ENCODE data around the gene PRKCE.

PRKCE gene

DNA sequence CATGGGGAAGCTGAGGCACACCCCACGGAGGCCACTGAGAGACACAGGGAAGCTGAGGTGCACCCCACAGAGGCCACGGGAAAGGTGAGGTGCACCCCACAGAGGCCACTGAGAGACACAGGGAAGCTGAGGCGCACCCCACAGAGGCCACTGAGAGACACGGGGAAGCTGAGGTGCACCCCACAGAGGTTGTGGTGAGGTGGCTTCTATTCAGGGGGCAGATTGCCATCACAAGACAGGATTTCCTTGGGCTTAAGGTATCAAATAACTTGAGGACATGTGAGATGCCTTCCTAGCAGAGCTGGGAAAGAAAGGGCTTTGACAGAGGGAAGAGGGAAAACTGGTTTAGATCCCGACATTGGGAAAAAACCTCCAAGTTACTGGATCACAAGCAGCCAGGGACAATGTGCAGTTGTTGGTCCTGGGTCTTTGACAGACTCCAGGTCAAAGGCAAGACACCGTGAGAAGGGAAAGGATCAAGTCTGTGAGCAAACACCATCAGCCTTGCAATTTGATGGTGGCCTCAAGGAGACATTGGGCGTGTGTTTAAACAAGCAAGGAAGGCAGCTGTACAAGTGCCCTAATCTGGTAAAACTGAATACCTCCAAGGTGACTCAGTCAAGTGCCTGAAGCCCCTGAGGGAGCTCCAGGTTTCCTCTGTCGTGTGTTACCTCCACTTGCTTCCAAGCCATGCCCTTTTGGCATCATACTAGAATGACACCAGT, 512.5 kb downstream of the PRKCE start:
- DNase-seq = no peak

DNA sequence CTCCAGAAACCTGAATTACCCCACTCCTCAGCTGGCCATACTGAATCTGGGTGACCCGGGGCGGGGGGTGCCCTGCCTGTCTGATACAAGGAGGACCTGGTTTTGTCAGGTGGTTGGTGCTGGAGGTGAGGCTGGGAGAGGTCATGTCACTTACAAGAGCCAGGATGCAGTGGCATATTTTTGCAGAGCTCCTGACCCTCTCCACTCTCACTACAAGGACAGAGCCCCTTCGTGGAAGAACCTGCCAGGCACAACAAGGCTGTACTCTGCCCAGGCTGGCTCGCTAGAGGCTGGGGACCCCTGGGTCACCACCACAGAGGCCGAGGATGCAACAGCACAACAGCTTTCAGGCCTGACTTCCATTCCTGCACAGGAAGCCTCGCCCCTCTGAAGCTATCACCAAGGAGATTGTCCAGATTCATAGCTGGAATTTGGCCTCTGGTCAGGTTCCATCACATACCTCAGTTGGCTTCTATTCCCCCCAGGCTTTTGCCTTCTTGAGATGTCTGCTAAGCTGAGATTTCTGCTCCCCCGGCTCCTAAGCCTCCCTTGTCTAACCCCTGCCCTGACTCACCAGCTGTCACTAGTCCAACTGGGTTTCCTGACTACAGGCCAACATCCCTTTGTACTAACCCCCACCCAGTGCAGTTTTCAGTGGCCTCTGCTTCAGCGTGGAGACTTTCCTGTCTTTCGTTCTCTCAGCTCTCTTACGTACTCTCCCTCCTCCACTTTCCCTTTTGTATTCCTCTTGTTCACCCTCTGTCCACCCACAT, 513.2 kb downstream of the PRKCE start:
- DNase-seq = no peak

DNA sequence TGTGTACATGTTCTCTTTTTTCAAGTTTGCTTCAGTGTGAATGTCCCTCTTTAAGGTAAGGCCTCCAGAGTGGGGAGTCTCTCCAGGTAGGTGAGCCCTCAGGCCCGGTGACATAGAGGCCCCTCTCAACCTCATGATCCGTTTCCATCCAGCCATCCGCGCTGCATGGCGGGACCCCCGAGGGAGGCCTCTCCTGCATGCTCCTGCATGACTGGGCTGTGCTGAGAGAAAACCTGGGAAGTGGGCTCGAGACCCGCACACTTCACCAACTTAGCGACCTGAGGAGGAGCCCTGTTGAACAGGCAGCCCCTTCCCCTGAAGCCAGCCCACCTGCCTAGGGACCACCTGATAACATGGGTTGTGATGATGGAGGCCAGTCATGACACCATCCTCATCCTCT, 514.4 kb downstream of the PRKCE start:
- no peak for DNase-seq

DNA sequence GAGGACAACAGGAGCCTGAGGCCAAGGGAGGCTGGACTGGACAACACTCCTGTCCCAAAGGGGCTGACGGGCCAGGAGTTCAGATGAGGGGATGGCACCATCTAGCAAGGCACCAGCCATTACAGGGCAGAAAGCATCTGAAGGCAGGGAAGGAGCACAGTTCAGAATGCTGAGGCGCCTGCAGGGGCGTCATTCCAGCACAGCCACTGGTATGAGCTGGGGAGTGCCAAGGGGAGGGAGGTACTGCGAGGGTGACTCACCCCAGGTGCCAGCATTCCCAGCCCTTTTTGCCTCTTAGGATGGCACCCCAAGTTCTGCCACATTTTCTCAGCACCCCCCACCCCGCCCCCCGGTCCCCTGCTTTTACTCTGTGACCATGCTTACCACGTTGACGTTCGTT, 515.9 kb downstream of the PRKCE start:
- no peak for DNase-seq

DNA sequence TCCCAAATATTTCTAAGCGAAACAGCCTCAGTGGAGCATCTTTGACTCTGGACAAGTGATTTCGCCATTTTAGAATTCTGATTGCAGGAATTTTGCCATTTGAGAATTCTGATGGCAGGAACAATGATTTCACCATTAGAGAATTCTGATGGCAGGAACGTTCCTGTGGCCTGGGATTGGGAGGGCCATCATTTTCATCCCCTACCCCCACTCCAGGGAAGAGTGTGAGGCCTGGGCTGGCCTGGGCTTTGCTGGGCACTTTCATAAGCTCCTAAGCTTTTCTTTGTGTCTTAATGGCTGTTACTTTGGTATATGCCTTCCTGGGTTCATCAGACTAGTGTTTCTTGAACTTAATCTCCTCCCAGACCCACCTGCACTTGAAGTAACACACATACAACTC, 516.4 kb downstream of the PRKCE start:
- no peak for DNase-seq

DNA sequence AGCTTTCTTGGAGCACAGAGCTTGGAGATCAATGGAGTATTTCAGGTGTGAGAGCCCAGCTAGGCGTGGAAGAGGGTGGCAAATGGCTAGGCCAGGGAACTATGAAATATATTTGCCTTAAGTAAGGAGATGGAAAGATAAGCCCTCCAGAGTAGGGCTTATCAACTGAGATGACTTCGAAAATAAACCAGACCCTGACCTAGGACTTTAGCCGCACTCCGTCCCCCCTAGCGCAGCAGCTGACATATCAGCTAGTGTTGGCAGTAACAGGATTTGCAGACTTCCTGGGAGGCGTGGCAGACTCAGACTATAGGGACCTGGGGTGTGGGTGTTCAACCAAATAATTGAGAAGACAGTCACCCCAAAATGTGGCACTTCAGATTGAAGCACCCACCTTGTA, 518.0 kb downstream of the PRKCE start:
- DNase-seq = no peak

DNA sequence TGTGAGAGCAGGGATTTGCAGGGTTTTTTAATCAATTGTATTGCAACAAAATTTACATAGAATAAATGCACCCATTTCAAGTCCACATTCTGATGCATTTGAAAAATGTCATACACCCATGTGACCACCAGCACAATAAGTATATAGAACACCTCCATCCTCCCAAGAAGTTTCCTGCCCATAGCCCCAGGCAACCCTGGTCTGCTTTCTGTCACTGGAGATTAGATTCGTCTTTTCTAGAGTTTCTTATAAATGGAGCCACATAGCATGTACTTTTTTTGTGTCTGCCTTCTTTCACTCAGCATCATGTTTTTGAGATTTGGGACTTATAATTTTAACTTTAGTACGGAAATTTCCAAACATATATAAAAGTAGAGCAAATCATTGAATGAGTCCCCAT, 518.6 kb downstream of the PRKCE start:
- DNase-seq = no peak

DNA sequence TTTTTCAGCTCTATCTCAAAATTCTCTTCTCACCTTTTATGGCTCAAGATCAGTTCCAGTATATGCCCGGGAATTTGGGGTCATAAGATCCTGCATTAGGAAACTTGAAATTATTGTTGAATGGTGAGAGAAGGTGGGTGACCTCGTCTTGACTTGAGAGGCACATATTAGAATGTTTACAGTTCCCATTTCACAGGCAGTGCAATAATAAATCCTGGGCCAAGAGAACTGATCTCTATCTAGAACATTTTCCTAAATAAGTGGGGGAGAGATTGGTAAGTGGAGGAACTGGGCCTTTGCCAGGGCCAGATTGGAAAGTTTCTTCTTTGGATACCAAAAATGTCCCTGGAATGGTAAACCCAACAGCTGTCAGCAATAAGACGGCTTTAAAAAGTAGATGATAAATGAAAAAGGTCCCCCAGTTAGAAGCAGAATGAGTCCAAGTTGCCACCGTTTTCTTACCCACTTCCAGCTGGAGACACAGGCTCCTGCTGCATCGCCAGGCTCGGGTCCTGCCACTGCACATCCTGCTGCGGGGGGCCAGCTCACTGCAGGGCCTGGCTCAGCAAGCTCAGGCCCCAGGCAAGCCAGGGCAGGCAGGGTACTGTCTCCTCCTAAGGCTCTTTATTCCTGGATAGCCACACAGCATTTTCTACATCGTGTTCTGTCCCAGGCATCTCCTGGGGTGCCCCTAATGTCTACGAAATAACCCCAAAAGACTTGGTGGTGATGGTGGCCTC, 519.3 kb downstream of the PRKCE start:
- no peak for DNase-seq

DNA sequence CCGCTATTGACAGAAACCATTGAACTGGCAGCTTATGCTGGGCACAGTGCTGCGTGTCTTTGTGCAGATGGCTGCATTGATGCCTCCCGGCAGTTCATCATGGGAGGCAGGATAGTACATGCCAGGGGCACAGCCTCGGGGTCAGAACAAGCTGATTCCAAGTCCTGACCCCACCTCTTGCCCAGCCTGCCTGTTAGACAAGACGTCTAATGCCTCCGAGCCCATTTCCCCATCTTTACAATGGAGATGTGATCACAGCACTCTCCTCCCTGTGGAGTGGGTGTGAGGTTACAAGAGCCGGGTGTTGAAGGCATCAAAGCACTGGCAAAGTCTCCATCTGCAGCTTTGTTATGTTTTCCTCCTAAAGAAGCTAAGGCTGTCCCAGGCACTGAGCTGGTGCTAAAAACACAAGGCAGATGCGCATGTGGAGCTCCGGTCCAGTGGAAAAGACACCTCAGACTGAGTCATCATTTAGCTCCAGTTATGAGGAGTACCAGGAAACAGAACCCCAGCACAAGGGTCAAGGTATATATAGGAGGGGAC, 520.0 kb downstream of the PRKCE start:
- no peak for DNase-seq

DNA sequence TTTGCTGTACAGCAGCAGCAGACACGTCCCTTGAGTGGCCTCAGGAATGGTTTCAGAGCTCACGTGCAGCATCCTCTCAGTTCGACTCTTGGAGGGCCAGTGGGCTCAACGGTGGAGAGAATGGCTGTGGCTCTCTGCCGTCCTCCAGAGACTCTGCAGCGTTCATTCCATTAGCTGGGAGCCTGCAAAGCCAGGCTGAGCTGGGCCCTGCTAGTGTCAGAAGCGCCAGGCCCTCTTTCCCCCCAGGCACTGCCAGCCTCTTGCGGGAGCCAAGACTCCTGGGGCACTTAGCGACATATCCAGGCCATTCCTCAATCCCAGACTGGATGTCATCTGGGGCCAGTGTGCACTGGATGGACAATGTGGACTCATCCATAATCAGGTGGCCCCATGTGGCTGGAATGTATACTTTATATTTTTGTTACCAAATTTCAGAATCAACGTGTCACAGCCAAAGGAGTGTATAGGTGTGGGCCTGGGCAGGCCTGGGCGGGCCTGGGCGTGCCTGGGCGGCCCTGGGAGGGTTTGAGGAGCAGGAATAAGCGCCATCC, 520.6 kb downstream of the PRKCE start:
- DNase-seq = no peak

DNA sequence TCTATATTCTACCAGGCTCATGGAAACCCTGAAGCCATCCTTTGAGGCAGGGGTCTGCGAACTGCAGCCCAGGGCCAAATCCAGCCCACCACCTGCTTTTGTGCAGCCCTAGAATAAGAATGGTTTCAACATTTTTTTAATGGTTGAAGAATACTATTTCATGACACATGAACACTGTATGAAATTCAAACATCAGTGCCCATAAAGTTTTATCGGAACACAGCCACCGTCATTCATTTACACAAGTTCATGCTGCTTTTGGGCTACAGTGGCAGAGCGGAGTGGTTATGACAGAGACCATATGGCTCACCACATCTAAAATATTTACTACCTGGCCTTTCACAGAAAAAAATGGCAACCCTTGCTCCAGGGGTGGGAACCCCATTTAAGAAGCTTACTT, 521.6 kb downstream of the PRKCE start:
- DNase-seq = no peak

DNA sequence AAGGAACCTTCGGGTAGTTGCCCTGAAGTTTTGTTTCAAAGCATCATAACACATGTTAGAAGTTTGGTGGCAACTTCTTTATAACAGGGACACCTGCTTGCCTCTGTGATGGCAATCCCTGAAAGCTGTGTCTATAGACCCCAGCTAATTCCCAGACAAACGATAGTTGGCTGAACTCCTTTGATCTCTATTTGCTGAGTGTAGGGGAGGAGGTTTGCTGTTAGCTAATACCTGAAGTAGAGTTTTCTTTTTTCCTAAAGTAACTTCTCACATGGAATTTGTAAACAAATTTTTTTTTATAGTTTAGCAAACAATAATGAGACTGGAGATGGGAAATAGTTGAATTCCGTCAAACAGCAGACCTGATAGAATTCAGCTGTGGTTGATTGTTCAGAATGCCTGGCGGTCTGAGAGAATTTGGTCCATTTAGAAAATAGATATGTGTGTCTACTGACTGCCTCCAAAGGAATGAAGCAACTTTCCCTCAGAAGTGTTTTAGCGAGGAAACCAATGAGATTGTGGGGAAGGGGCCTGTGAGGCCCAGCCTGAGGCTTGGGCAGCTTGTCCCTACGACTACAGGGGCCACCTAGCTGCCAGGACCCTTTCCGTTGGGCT, 522.3 kb downstream of the PRKCE start:
- no peak for DNase-seq

DNA sequence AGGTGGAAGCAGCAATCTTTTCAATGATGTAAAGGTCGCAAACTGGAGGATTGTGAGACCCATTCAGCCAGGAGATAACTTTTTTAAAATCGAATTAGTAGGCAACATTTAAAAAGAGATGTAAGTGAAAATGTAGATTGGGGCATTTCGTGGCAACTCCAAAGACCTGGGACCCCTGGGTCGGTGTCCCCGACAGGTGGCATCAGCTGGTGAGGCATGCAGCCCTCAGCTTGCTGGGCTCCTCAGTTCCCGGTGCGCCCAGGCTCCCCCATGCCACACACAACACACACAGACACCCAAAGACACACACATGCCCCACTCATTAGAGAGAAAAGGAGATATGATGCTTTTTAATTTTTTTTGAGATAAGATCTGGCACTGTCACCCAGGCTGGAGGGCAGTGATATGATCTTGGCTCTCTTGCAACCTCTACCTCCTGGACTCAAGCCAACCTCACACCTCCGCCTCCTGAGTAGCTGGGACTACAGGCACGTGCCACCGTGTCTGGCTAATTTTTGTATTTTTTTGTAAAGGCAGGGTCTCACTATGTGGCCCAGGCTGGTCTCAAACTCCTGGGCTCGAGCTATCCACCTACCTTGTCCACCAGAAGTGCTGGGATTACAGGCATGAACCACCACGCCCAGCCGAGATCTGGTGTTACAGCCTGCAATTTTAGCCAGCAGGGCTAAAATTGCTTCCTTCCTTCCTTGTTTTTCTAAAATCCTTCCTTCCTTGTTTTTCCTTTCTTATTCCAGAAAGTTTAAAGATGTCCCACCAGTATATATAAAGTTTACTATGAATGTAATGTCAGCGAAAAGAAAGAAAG, 523.1 kb downstream of the PRKCE start:
- no peak for DNase-seq

DNA sequence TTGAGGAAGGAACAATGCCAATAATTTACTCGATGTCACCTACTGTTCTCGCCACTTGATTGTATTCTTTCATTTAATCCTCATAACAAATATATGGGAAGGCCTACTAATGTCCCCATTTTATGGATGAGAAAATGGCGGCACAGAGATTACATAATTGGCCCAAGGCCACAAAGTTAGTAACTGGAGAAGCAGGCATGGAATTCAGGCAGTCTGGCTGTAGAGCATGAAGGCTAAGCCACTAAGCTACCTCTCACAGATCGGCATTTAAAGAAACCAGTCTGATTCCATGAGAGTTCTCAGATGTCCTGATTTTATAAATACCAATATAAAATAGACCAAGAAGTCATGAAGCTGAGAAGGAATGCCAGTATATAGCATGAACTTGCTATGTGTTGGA, 523.9 kb downstream of the PRKCE start:
- DNase-seq = no peak

DNA sequence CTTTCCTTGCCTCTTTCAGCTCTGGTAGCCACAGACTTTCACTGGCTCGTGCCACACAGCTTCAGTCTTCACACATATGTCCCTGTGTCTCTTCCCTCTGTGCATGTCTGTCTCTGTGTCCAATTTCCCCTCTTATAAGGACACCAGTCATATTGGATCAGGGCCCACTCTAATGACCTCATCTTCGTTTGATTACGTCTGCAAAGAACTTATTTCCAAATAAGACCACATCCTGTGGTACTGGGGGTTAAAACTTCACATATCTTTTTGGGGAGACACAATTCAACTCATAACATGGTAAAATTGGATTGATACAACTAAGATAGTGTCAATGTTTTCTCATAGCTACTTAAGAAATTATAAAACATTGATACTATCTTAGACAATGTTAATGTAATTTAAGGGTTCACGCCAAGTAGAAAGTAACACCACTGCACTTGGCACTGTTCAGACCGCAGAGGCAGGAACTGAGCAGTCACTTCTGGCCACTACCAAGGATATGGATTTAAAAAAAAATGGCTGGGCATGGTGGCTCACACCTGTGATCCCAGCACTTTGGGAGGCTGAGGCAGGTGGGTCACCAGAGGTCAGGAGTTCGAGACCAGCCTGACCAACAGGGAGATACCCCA, 526.1 kb downstream of the PRKCE start:
- no peak for DNase-seq

DNA sequence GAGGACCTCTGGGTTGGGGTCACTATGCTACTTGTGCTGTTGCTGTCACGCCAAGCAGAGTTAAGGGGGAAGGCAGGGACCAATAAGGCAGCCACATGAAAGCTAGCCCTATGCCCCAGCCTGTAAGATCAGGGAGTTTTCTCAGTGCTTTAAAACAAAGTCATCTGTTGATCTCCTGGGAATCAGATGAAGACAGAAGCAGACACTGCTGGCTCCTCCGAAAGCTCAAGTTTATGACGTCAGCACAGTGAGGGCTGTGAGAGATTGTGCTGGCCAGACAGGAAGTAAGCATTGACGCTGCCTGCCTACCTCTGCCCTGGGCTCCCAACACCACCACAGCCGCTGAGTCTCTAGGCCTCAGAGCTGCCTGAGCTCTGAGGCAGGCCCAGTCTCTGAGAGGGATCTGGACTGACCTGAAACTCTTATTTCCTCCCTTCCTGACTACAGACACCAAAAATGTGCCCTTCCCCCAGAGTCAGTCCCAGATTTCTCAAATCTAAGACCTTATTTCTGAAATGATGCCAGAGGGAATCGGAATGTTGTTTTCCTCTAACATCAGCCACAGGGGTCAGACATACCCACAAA, 527.7 kb downstream of the PRKCE start:
- DNase-seq = peak in 1 of 2 experiments; percentile 53

DNA sequence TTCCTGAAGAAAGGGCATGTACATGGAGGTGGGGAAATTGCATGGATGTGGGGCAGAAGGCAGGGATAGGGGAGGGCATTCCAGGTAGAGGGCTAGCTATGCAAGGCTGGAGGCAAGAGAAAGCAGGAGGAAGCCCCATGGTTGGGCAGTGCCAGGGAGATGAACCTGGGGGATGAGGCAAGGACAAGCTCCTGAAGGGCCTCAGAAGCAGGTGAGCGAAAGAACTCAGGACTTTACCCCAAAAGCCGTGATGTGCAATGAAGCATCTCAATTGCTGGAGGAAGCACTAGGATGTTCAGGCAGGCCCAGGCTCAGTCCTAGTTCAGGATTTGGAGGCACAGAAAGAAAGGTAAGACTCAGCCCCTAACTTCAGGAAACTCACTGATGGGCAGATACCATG, 528.7 kb downstream of the PRKCE start:
- DNase-seq = no peak

DNA sequence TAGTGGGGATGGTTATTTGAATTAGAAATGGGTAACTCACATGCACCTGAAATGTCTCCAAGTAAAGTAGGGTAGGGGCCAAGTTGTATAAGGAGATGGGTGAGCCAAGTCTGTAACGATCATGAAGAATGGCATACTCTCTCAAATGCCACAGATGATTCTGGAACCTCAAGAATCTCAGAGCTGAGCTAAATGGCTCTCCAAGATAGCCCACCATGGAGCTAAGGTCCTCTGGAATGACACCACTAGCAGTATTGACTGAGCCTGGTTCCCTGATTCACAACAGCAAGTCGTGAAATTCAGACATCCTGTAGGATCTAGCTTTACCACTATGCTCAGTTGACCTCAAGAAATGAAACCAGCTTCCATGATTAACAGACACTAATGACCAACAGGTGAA, 529.8 kb downstream of the PRKCE start:
- no peak for DNase-seq

DNA sequence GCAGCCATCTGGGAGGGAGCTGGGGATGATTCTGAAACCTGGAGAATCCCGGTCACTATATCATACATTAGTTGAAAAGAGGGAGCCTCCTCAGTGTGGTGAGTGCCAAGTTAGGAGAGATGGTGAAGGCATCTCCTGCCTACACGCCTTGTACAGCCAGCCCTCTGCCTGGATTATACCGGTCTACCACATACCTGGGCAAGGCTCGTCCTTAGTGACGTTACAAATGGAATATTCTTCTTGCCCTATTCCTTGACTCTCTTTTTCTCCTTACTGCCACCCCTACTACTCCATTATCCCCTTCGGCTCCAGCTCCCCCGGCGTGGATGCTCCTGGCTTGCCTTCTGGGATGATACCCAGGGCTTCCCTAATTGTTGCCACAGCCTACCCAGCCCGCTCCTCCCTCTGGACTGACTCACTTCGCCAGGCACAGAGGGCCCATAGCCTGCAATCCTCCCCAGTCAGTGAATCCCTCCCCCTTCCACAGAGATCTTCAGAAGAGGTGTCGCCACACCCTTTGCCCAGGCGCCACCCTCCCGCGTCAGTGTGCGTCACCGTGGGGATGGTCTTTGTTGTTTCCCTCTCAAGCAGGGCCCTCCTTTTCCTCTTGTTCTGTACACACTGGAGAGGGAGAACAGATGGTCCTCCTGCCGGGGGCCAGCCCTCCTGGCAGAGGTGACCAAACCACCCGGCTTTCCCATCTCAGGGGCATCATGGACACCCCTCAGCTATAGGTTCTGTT, 530.5 kb downstream of the PRKCE start:
- peak in 1 of 2 experiments; percentile 7 for DNase-seq

DNA sequence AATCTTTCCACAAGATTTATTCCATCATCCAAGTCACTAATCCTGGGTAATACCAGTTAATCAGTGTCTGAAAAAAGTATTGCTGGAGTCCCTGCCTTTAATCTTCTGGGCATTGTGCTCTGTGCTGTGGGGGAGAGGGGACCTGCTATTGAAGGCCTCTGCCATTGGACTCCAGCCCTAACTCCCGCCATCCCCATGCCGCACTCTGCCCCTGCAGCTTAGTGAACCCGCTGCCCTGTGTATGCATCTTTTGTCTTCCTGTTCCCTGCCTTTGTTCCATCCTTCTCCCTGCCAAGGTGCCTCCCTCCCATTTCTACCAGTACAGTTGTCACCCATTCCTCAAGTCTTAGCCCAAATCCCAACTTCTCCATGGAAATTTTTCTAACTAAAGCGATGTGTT, 532.0 kb downstream of the PRKCE start:
- DNase-seq = no peak
